DMS53 (cell line): ENCODE results near the gene ALPI.

Experiments
- DNase-seq: peaks from one replicate; lab custom pipeline; 2025; lab: John Stamatoyannopoulos, UW

The ALPI gene

DNA sequence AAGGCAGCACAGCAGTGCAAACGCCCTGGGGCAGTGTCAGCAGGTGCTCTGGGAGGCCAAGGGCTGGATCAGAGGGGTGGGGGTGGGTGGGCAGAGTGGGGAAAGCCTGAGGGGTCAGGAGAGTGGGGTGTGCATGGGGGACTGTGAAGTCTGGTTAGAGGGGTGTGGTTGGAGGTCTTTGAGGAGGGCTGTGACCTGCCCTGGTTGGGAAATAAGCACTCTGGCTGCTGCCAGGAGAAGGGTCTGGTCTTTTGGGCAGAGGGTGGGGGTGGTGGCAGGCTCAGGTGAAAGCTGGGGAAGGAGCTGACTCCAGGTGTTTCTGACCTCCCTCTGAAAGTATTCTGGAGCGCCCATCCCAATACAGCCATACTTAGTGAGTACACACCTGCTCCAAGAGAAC, 4.2 kb downstream of the ALPI start:
- DNase-seq, result no peak

DNA sequence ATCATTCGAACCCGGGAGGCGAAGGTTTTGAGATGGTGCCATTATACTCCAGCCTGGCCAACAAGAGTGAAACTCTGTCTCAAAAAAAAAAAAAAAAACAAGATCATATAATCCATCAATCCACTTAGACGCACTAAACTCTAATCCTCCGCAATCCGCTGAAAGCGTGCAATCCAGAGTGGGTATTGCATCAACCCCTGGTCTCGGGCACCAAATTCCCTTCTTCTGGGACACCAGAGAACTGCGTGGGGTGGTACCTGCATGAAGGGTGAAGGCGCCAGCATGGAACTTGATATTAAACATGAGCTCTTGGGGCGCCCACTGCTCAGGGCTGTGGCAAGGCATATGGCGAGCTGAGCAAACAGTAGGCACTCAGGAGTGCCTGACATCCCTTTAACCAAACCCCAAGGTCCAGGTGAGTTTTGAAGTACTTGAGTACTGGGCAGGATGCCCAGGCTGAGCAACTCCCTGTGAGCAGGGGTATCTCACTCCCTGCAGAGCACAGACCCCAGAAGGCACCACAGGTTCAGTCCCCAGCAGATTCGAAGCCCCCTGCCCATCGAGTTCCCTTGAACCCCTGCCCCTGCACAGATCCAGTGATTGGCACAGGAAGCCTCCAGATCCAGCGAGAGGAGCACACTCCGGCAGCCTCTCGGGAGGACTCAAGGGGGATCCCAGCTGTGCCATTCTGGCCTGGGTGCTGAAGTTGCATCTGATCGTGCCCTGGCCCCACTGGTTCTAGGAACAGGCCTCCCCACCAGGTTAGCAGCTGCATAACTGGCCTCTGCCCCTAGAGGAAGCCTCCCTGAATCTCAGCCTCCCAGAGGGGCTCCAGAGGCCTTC, 8.0 kb downstream of the ALPI start:
- DNase-seq, result peak; percentile 7

DNA sequence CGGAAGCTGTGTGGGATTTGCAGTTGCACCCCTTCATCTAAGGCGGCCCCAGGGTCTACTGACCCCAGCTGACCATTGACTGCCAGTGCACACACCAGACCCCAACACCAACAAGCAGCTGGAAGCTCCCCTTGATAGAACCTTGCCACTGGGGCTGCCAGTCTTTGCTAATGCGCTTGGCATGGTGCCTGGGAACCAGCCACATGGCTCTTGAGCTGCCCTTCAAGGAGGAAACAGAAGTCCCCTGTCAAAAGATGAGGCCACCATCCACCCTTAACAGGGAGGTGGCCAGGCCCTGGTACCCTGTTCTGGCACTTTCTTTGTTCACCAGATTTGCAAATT, 8.6 kb downstream of the ALPI start:
- no peak for DNase-seq

DNA sequence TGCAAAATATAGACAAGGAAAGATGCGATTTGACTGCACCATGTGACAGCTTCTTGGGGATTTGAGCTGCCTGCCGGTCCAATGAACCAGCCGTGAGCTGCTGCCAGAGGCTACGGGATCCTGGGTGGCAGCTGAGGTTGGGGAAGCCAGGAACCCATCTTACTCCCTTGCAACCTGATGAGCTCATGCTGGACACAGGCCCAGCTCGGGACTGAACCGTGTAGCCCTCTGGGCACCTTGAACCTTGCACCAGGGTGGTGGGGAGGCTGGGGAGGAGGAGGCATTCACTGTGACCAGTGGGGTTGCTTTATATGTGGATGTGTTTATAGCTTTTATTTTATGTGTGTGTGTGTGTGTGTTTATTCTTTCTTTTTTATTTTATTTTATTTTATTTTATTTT, 9.1 kb downstream of the ALPI start:
- no peak for DNase-seq

DNA sequence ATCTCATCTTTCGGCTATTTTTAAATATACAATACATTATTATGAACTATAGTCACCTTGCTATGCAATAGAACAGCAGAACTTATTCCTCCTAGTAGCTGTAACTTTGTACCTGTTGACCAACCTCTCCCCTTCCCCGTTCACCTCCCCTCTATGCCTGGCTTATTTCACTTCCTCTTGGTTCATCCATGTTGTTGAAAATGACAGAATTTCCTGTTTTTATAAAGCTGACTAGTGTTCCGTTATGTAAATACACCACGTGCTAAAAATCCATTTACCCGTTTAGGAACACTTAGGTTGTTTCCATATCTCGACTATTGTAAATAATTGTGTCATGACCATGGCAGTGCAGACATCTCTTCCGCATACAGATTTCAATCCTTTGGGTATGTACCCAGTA, 10.3 kb downstream of the ALPI start:
- no peak for DNase-seq

DNA sequence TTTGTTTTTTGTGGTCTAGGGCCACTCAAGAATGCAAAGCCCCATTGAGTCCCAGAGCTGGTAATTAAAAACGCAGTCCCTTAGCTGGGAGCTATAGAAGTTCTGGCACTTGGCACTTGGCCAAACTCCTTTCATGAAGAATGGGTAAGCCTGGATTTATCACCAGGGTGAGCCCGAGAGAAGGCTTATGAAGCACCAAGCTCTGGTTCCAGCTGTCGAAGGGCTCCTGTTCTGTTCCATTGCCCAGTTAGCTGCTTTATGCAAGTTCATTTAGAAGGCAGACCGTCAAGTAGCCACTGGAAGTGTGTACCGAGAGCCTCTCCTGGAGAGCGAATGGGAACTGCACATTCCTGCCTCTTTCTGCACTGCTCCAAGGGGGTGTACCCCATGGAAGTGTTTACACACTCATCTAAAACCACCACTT, 17.5 kb downstream of the ALPI start:
- DNase-seq, result peak; percentile 9

DNA sequence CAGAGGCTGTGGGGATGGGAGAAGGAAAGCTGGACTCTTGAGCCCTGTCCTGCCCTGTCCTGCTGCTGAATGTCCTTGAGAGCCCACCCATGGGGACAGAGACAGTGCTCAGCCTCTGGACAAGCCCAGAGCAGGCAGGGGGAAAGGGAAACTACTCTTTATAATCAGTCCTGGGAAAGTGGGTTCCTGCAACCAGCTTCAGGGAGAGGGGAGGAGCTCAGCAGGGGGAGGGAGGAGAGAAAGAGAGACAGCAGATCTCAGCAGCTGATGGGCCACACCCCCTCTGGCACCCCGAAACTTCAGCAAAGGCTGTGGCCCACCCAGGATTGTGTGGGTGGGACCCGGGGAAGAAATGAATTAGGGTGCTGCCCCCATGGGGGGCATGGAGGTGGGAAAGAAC, 20.1 kb downstream of the ALPI start:
- DNase-seq, result no peak

DNA sequence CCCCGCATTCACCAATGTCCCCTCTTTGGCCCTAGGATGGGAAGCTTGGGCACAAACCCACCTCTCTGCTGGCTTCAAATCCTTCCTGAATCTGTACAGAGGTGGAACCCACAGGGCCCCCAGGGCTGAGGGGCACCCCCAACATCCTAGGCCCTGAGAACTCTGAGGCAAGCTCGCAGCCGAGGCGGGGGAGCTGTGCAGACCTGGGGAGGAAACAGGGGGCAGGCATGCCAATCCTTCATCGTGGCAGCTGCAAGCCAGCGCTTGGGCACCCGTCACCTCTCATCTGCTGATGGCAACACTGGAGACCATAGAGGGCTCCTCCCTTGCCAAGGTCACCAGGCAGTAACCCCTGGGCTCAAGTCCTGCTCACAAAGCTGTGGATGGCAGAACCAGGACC, 20.8 kb downstream of the ALPI start:
- DNase-seq, result no peak

DNA sequence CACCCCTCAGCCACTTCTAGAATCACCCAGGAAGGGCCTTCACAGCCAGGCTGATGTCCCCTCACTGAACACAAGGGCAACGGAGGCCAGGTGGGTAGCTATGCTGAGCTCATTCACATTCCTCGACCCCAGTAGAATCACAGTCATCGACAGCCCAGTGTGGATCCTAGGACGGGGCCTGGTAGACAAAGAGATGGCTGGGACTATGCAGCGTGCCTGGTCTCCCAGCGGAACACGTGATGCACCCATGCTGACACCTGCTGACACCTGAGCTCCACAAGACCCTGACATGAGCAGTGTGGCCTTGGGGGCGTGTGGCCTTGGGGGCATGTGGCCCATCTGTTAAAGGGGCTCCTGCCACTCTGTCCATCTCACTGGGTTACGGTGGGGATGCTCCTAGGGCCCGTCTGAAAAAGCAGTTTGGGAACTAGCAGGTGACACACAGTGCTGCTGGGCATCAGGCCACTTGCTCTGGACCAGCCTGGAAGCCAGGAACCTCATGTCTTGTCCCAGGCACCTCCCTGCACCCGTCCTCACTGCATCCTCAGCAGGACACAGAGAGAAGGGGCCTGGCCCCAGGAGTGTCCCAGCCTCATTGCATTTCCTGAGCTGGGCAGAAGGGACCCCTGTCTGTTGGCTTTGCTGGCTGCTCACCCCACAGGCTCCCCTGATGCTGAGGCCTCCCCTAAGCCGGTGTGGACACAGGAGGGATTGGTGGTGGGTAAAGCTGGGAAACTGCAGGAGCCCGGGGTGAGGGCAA, 22.0 kb downstream of the ALPI start:
- no peak for DNase-seq

DNA sequence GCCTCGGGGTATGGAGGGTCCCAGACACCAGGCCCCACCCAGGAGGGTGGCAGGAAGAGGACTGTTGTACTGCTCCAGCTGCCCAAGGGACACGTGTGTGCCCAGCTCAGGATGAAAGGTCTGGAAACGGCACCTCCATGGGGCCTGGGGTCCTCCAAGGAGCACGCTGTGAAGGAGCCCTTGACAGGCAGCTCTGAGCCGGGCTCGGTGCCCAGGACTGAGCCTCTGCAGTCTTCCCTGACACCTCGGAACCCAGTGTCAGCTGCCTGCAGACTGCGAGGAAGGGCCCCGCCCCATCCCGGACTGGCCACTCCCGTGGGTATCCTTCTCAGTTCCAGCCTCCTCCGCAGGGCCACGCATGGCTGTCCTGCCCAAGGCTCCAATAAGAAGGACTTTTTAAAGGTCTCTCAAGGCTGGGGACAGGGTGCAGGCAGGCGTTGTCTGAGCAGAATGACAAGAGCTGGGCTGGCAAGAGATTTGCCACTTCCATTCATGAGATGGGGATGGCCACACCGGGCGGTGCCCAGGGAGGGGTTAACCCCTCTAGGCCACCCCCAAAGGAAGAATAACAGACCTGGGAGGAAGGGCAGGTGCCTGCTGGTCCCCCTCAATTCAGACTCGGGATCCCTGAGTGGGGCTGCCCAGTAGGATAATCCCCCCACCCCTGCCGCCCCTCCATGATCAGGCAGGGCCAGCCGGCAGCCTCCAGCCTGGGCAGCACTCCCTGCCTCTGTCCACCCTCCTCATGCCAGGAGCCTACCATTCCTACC, 22.8 kb downstream of the ALPI start:
- DNase-seq, result no peak

DNA sequence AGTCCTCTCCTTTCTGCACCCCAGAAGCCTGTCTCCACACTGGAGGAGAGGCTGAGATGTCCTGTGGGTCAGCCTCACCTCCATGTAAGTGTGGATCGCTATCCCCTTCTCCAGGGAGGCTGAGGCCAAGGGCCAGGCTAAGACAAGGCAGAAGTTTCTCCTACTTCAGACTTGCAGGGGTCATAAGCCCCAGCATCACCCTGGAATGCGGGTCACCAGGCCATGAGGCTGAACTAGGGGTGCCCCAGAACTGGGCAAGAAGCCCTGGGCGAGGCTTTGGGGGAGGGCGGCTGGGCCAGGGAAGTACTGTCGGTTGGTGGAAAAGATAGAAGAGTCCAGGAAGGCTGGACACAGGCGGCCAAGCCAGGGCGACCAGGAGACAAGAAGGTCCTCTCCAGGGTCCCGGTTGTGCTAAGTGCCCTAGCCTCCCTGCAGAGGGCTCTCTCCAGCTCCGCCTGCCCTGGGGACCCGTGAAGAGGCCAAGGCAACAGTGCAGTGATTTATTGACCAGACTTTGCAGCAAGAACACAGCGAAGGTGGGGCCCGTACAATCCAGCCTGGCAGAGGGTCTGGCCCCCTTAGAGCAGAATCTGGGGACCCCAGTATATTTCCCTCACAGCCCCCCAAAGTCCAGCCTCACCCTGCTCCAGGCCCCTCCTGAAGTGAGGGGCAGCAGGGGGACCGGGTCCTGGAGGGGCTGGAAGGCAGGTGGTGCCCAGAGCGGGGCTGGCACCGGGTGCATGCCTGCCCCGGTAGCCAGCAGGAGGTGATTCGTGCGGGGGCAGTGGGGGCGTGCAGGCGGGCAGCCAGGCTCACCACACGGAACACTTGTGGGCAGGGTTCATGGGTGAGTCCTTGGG, 23.6 kb downstream of the ALPI start:
- DNase-seq, result no peak

DNA sequence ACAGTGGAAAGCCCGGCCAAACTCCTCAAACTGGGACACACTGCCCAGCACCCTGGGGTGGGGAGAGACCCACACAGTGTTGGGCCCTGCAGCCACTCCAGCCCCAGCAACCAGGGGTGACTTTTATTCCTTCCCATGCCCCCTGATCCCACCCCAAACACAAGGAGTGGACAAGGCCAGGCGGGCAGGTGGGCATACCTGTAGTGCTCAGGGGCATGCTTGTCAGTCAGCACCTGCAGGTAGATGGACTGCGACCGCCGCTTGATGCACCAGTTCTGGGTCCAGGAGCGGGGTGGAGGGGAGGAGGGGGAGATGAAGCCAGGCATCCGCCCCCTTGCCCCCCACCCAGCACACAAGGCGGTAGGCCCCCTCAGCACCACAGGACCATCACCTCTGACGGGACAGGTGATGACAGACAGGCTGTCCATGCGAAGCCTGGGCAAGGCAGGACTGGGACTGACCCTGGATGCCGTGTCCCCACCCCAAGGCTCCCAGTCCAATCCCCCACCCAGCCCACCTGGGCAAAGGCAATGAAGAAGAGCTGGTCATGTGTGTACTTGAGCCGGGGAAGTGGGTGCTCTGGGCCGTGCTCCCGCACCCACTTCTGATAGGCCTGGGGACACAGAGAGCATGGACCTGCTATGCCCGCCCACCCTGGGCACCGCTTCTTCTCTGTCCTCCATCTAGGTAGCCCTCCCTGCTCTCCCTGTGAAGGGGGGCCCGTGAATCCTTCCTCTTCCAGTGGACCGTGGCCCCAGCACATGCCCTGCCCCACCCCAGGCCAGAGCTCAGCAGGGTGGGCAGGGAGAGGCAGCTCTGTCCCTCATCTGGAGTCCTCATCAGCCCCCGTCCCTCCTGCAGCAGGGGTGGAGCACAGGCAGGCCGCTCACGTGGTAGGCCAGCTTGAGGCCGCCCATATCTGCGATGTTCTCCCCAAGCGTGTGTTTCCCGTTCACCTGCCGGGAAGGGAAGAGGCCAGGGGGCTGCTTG, 24.5 kb downstream of the ALPI start:
- peak; percentile 15 for DNase-seq

DNA sequence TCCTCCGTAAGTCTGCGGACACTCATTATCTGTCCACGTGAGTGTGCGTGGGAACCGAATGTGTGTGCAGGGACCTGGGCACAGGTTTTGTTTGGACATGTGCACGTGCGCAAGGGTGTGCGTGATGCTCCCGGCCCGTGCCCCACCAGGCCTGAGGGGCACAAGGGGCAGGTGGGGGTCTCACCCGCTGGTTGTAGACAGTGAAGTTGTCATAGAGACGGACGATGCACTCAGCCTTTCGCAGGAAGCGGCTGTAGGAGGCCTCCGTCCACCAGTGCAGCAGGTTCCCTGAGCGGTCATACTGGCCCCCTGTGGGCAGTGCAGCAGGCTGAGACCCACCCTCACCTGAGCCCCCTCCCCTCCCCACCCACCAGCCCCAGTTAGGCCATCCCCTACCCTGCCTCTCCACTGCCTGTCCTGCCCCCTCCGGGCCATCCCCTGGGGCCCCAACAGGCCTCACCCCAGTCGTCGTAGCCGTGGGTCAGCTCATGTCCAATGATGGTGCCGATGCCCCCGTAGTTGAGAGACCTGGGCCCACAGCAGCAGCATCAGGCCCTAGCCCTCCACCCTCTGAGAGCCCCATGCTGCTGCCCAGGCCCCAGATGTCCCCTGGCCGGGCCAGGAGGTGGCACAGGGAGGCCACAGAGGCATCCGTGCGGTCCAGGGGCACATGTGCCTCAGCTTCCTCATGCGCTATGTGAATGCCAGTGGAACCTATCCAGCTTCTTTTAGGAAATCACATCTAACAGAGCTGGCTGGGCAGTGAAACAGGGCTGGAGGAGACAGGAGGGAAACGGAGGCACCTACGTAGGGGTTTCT, 25.6 kb downstream of the ALPI start:
- no peak for DNase-seq

DNA sequence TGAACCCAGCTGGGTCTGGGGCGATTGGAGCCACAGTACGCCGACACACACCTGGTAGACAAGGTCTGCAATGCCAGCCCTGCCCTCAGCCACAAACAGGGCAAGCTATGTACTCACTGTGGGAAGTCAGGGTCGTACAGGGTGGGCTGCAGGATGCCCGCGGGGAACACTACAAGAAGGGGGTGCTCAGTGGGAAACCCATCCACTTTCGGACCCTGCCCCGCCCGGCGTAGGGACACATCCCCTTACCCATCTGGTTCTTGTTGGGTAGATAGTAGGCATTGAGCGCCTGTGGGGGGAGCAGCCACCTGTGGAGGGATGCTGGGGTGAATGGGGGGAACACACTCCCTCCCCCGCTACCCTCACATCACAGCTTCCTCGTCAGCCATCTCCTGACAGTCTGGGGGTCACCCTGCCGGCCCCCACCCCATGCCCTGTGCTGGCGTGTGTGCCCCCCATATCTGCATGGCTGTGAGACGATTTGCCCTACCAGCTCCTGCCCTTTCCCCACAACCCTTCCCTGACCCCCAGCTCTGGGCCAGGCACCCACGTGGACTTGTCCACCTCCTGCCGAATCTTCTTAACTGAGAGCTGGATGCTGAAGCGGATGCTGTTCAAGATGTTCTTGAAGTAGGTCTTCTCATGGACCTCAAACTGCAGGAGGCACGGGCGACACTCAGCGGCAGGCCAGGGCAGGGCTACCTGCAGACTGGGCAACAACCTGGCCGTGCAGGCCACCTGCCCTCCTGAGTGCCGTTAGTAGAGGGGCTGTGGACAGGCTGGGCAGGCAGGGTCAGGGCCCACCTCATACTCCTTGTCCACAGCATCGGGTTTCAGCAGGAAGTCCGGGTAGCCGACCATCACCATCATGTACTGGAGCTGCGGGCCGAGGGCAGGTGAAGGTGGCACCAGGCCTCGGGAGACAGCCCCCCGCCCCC, 26.6 kb downstream of the ALPI start:
- DNase-seq, result no peak

DNA sequence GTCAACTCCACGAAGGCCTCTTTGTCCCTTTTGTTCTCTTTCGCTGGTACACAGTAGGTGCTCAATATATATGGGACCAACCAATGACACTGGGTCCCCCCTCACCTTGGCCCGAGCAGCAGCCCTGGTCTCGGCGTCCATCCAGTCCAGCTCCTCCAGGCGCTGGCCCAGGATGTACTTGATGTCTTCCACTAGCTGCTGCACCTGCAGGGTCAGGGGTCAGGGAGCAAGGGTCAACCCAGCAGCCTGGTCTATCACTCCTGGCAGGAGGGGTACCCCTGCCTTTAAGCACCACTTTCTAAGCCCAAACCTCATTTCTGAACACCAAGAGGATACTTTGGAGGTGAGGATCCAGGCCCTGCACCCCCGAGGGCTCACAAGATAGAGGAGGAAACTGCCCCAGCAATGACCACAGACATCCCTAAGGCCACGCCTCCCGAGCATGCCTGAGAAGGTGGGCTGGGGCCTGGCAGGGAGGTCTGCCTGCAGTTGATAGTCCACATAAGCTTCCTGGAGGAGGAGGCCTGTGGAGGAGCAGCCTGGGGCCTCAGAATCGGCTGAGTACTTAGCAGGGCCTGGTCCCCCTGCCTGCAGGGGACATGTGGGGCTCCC, 27.5 kb downstream of the ALPI start:
- no peak for DNase-seq

DNA sequence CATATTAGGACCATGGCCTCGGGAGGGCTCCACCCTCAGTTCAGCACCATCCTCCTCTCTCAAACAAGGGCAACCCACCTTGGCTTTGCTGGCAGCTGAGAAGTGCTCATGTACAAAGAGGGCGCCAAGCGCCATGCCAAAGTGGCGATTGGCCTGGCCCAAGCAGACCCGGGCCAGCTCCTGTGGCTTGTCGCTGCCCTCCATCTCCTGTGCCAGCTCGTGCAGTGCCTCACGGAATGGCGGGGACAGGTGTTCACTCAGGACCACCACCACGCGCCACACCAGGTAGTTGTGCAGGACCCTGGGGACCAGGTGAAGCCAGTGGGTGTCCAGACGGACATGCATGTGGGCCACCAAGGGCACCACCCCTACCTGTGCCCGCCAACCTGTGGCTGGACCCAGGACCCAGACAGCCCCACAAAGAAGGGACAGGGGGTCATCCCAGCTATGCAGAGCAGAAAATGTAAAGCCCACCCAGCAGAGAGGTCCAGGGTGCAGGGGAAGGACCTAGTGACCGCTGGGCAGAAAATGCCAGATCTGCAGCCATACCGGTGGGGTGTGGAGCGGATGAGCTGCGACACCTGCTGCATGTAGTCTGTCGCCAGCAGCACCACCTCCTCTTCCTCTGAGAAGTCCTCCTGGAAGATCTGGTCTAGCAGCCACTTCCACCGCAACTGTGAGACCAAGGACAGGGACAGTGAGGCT, 28.1 kb downstream of the ALPI start:
- DNase-seq, result no peak

DNA sequence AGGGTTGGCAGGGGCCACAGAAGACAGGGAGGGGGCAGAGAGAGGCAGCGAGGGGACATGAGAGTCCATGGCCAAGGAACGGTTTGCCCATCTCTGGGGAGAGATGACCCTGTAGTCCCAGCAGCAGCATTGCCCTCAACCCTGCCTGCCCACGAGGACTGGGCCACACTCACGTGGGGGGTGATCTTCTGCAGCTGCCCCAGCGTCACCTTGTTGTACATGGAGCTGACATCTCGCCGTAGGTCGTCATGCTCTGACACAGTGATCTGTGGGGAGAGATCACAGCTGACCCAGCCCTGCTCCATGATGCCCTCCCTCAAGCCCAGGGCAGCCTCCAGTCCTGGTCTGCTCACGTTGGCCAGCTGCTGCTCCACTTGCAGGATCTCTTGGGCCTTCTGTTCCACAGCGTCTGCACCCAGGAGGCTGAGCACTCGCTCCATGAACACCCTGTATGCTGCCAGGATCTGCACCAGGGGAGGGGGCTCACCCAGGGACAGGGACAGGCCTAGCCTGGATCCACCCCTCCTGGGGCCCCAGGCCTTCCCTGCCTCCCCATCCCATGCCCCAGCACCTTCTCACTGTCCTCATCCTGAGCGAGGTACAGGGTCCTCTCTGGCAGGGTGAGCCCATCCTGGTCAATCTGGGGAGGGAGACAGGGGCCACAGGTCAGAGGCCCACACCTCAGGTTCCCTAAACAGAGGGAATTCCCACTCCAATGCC, 28.8 kb downstream of the ALPI start:
- DNase-seq, result no peak
